ENCODE data around the gene PPM1B. TPM values are rescaled to one million over a fixed set of nuclear protein-coding genes. Genes with fewer than 3 reads are reported as not detected.
A peak's percentile ranks its signal among the peaks of the same experiment; 100 is the strongest.

Gene PPM1B
- total RNA-seq, 2 donors from 2014 or later: 69.9 to 99.3 TPM

GRCh38 chr2:44269831-44270230 is 101.2 kb downstream of the PPM1B start:
- no peaks in the 10 kb centered on the region for H3K9me3 ChIP-seq
- peak overlapping the region; percentile 89 to 93 for H3K27ac ChIP-seq
- DNase-seq (ENCODE audit: low spot score) (no peak), ATAC-seq (ENCODE audit: insufficient number of reproducible peaks, low FRiP score, low read depth) (no peak)
- no peak overlapping the region for H3K4me3 ChIP-seq
- no peaks in the 10 kb centered on the region for H3K36me3 ChIP-seq
- TF ChIP-seq, protein P1, sequence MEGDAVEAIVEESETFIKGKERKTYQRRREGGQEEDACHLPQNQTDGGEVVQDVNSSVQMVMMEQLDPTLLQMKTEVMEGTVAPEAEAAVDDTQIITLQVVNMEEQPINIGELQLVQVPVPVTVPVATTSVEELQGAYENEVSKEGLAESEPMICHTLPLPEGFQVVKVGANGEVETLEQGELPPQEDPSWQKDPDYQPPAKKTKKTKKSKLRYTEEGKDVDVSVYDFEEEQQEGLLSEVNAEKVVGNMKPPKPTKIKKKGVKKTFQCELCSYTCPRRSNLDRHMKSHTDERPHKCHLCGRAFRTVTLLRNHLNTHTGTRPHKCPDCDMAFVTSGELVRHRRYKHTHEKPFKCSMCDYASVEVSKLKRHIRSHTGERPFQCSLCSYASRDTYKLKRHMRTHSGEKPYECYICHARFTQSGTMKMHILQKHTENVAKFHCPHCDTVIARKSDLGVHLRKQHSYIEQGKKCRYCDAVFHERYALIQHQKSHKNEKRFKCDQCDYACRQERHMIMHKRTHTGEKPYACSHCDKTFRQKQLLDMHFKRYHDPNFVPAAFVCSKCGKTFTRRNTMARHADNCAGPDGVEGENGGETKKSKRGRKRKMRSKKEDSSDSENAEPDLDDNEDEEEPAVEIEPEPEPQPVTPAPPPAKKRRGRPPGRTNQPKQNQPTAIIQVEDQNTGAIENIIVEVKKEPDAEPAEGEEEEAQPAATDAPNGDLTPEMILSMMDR (IDR thresholded peaks at IDR 0.05): no peak
- peaks cover 26 to 43% of the 10 kb centered on the region in 2 donors for H3K4me1 ChIP-seq (ENCODE audit: control insufficient read depth in 1 of 2, low read depth in 2 of 2)
- no peaks in the 10 kb centered on the region for H3K27me3 ChIP-seq (replicated peaks; ENCODE audit: insufficient read depth)

DNA sequence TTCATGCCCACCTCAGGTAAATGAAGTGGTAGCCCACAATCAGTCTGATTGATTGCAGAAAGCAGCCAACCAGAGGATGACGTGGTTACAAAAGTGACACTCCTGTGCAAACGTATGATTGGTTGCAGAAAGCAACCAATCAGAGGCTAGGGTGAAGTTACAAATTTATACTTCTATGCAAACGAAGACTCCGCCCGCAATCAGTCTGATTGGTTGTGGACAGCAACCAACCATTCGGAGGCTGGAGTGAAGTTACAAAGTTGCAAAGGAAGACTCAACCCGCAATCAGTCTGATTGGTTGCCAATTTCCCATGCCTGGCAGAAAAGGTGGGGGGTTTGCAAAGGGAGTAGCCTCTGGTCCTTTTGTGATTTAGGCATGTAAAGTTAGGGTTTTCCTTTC is 102.6 kb downstream of the PPM1B start:
- Histone ChIP-seq H3K4me1 (ENCODE audit: control insufficient read depth in 1 of 2, low read depth in 2 of 2) (peaks cover 30 to 43% of the 10 kb centered on the region in 2 donors), H3K4me3 (no peak overlapping the region), H3K36me3 (no peaks in the 10 kb centered on the region), H3K9me3 (no peaks in the 10 kb centered on the region), H3K27ac (peak overlapping the region in 1 of 2 donors; percentile 89), H3K27me3 (replicated peaks; ENCODE audit: insufficient read depth) (no peaks in the 10 kb centered on the region)
- TF ChIP-seq, protein P1 (IDR thresholded peaks at IDR 0.05): no peak
- ATAC-seq (ENCODE audit: insufficient number of reproducible peaks, low FRiP score, low read depth) (no peak), DNase-seq (ENCODE audit: low spot score) (no peak)

GRCh38 chr2:44273076-44273475 is 104.4 kb downstream of the PPM1B start:
- peaks cover 23 to 34% of the 10 kb centered on the region in 2 donors for H3K4me1 ChIP-seq (ENCODE audit: control insufficient read depth in 1 of 2, low read depth in 2 of 2)
- no peaks in the 10 kb centered on the region for H3K27me3 ChIP-seq (replicated peaks; ENCODE audit: insufficient read depth)
- TF ChIP-seq, protein P1 (IDR thresholded peaks at IDR 0.05): no peak
- H3K9me3 ChIP-seq: no peaks in the 10 kb centered on the region
- no peak overlapping the region for H3K27ac ChIP-seq
- no peaks in the 10 kb centered on the region for H3K36me3 ChIP-seq
- H3K4me3 ChIP-seq: no peak overlapping the region
- ATAC-seq (ENCODE audit: insufficient number of reproducible peaks, low FRiP score, low read depth) (no peak), DNase-seq (ENCODE audit: low spot score) (no peak)

DNA sequence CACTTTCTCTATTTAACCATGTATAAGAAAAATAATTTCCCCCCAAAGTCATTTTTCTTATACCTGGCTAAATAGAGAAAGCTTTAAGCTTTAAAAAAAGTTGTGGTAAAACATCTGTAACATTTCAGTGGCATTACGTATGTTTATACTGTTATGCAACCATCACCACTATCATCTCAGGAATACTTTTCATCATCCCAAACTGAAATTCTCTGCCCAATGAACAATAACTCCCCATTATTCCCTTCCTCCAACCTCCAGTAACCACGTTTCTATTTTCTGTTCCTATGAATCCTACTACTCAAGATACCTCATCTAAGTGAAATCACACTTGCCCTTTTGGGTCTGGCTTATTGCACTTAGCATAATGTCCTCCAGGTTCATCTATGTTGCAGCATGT is 104.9 kb downstream of the PPM1B start:
- no peaks in the 10 kb centered on the region for H3K9me3 ChIP-seq
- no peak for ATAC-seq (ENCODE audit: insufficient number of reproducible peaks, low FRiP score, low read depth)
- H3K36me3 ChIP-seq: no peaks in the 10 kb centered on the region
- TF ChIP-seq, protein P1 (IDR thresholded peaks at IDR 0.05): no peak
- no peak overlapping the region for H3K27ac ChIP-seq
- H3K27me3 ChIP-seq (replicated peaks; ENCODE audit: insufficient read depth): no peaks in the 10 kb centered on the region
- peaks cover 22 to 28% of the 10 kb centered on the region in 2 donors for H3K4me1 ChIP-seq (ENCODE audit: control insufficient read depth in 1 of 2, low read depth in 2 of 2)
- DNase-seq (ENCODE audit: low spot score): no peak
- no peak overlapping the region for H3K4me3 ChIP-seq

DNA sequence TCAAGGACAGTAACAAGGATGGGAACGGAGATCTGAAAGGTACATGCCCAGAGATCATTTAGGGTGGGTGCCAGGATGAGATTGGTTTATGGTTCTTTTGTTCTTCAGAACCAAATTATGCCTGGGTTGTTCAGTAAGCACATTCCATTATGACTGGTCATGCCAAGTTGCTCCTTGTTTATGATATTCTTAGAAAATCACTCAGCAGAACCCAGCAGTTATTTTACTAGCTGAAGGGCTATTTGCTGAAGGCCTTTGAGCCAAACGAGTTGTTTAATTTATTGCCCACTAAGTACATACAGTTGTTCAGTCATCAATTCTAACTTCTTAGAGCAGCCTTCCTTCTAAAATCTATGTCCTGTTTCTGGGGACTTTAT is 107.2 kb downstream of the PPM1B start:
- no peak overlapping the region for H3K4me3 ChIP-seq
- H3K36me3 ChIP-seq: no peaks in the 10 kb centered on the region
- ATAC-seq (ENCODE audit: insufficient number of reproducible peaks, low FRiP score, low read depth) (peak; percentile 51), DNase-seq (ENCODE audit: low spot score) (no peak)
- no peaks in the 10 kb centered on the region for H3K27me3 ChIP-seq (replicated peaks; ENCODE audit: insufficient read depth)
- peaks cover 15 to 18% of the 10 kb centered on the region in 2 donors for H3K4me1 ChIP-seq (ENCODE audit: control insufficient read depth in 1 of 2, low read depth in 2 of 2)
- no peaks in the 10 kb centered on the region for H3K9me3 ChIP-seq
- peak overlapping the region; percentile 57 to 72 for H3K27ac ChIP-seq
- TF ChIP-seq, protein P1 (IDR thresholded peaks at IDR 0.05): no peak

All from thoracic aorta (tissue), 2 donors.